GM18507 (cell line): Measurements from ENCODE around the gene GALNT16.

Experiments
- DNase-seq: peaks from one replicate; pipeline ENCODE4 v3.0.0; 2011; ENCODE audit warnings: low read depth; ENCODE audit not compliant: insufficient read length; ENCODE audit errors: extremely low spot score
- FAIRE-seq: peaks from 2 replicates; lab custom pipeline; 2011; peaks lifted over from hg19 to GRCh38; lab: Jason Lieb, UNC

The GALNT16 gene

DNA sequence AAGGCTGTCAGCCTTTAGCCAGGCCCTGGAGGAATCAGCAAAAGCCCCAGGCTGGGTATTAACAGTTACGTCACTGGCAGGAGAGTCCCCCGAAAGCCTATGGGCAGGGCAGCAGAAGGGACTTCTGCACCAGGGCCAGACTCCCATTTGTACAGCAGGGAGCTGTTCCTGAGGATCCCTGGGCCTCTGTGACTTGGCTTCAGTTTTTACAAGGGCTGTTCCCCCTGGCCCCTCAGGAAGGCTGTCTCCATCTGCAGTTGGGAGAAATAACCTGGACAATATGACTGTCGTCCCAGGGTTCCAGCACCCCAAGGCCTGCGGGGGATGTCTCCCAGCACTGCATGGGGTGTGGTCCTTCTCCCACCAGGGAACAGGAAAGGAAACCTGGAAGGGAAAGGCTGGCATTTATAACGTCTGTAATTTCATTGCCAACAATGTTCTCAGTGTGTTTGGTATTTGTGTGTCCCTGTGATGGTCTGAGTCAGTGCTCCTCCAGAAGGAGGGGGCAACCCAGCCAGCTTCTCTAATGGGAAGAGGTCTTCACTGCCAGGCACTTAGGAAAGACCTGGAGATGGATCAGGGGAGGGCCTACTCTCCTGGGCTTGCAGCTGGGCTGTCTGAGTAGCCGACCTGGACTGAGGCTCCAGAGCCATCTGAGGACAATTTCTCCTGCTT lies 95.8 kb downstream of the GALNT16 start:
- DNase-seq (no peak), FAIRE-seq (no peak)

DNA sequence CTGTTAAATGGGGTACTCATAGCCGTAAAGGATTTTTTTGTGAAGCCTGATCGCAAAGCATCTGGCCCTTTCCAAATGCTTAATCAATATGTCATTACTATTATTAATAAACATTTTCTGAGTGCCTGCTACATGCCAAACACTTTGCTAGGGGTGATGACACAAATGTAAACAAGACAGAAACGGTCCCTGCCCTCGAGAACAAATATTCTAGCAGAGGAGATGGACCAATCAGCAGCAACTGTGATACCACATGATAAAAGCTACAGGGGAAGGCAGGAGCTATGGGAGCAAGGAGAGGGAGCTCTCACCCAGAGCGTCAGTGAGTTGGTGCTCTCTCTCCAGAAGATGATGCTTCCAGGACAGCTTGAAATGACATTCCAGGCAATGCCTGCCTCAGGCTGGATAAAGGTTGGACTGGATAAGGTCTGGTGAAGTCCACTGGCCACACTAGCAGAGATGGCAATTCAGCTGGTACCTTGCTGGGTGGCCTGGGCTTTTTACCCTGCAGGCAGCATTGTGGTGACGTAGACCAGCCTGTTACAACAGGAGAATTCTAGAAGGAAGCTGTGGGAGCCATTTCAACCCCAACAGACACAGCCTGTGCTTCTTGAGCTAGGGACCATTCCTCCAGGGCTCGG lies 97.1 kb downstream of the GALNT16 start:
- DNase-seq = no peak
- no peak for FAIRE-seq

DNA sequence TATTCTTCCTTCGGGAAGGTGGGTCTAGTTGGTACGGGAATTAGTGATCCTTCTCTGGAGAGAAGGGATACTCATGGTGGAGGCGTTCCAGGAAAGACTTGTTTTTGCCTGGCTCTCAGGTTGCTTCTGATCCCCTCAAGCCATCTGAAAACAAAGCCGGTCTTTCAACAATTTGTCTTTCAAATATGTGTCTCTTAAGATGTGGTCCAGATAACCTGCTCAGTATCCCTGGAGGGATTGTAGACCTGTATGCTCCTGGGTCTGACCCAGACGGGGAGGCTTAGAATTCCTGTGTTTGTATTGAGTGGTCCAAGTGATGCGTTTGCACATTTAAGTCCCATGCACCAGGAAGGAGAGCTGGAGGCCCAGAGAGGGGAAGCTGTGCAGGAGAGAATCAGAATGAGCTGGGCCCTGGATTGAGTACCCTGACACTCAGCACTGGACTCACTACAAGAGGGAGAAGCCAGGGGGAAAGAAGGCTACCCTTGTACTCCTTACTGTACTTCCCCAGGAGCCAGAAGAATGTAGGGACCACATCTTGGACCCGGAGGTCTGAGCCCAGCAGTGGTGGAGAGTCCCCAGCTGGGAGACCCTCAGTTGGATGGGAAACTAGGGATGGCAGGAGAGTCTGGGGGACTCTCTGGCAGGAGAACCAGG lies 97.7 kb downstream of the GALNT16 start:
- DNase-seq = no peak

DNA sequence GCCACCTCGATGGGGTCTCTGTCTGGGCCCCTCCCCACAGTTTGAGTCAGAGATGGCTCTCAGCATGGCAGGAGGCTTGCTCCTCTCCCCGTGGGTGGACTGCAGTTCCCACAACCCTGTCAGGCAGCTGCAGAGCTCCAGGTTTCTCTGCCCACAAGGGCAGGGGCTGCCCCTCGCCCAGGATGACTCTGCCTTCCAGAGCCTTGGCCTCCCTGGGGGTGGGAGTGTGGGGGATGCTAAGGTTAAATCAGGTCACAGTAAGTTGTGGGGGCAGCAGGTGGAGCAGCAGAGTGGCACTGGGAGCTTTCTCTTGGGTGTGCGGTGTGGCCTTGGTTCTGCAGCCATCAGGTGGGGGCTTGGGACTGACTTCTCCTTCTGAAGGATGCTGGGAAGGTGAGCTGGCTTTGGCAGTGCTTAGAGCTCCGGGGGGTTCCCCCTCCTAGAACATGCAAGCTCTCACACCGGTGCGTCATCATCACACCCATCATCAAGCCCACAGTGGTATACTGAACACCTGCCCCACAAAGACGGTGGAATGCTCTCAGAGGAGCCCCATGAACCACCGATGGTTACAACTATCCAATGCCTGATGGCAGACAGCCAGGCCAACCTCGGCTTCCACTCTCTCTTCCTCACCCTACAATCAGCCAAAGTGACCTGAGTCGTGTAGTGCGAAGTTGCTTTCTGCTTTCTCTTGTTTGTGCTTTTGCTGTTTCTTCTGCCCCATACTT lies 98.4 kb downstream of the GALNT16 start:
- DNase-seq (no peak), FAIRE-seq (no peak)

More for the DNA sequence above, 97.7 kb downstream of the GALNT16 start:
- no peak for FAIRE-seq

DNA sequence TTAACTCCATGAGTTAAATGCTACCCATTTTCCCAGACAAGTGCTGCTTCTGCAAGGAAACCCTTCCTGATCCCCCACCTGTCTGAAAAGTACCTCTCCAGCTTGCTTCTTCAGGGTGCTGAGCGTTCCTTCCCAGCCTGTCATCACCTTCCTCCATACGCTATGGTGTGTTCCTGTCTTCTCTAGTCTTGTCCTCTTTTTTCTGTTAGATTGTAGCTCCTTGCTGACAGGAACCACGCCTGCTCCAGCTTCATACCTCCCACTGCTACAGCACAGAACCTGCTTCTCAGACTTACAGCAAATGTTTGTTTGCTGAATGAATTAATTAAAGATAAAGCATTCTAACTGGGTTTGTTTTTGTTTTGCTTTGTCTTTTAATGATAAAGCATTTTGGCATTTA lies 99.0 kb downstream of the GALNT16 start:
- no peak for FAIRE-seq
- no peak for DNase-seq

DNA sequence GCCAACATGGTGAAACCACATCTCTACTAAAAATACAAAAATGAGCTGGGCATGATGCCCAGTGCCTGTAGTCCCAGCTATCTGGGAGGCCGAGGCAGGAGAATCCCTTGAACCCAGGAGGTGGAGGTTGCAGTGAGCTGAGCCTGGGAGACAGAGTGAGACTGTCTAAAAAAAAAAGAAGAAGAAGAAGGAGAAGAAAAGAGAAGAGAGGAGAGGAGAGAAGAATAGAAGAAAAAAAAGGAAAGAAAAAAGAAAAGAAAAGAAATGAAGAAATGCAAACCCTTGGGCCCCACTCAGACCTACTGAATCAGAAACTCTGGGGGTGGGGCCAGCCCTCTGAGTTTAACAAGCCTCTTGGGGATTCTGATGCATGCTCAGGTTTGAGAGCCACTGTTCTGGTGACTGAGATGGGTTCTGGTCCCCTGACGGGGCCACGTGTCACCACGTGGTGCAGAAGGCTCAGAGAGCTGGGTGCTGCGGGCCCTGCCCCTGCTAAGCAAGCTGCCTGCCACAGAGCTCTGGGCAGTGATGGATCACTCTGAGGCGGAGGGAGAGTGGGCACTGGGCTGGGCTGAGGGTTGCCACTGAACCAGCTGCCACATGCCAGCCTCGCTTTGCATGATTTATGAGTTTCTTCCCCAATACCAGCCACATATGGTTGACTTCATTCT lies 100.6 kb downstream of the GALNT16 start:
- DNase-seq = peak; percentile 18
- peak; percentile 71 for FAIRE-seq

DNA sequence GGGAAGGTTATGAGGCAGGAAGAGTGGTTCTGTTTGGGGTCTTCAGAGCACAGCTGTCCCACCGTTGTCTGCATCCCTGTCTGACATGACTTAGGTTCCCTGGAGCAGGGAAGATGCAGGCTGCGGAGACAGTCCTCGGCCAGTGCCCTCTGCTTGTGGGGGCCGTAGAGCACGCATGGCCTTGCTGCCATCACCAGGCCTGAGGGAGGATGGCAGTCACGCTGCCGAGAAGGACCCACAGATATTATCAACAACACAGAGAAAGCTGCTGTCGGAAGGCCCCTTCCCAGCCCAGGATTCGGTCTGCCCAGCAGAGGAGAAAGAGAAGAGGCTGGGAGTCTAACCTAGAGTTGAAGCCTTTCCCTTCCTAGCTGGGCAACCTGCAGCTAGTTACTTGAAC lies 103.1 kb downstream of the GALNT16 start:
- DNase-seq = no peak
- FAIRE-seq = no peak

DNA sequence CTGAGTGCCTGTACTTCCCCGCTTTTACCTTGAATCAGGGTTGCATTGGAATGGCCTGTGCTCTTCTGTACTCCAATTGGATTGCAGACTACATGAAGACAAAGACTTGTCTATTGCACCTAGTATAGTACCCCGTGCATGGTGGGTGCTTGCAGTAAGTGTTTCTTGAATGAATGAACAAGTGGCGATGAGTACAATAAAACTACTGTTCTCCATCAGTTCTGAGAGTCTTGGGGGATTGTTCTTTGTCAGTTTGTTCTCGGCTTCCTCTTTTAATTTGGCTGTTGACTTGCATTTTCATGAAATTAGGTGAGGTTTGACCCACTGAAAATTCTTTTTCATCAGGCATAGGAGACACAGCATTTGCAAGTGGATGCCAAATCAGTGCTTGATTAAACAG lies 104.0 kb downstream of the GALNT16 start:
- DNase-seq (no peak), FAIRE-seq (no peak)

DNA sequence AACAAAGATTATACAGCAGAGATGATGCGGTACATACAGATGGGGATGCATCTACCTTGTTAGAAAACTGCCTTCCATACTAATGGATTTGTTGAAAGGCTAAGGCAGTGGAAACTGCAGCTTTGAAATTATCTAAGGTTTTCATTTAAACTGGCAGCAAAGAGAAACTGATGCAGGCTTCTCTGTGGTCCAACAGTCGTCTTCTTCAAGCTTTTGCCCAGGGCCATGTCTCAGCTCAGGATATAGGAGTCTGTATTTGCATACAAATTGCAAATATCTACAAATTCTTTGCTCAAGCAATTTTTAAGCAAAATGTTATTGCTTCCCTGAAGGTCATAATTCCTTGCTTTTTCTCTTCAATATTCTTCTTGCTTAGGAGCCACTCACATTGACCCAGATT lies 104.4 kb downstream of the GALNT16 start:
- DNase-seq = no peak
- FAIRE-seq = no peak

DNA sequence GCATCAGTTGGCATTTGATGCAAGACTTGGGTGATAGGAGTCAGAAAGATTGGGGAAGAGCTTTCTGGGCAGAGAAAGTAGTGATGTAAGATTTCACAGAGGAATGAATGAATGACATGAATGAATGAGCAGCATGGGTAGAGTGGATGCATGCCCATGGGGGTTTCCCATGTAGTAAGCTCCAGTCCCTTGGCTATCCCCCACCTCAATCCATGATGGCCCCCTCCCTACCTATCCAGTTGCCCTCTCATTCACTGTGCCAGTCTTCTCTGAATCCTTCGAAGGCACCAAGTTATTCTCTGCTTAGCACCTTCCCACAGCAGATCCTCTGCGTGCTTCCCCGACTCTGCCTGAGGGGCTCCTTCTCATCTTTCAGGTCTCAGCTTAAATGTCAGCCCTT lies 106.1 kb downstream of the GALNT16 start:
- FAIRE-seq = no peak
- no peak for DNase-seq

DNA sequence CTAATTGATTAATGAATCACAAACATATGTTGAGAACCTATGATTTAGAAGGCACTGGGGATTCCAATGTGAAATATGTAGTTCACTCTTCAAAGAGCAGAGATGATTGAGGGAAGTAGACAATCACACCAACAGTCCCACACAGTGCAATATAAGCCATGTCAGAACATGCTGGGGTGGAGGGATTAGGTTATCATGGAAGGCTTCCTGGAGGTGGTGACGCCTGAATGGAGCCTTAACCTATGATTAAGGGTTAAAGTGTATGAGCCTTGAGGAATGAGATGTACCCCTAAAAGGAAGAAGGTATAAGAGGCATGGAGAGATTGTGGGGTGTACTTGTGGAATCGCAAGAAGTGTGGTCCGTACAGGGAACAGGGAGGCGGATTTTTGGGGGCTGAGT lies 106.8 kb downstream of the GALNT16 start:
- DNase-seq (no peak), FAIRE-seq (no peak)

DNA sequence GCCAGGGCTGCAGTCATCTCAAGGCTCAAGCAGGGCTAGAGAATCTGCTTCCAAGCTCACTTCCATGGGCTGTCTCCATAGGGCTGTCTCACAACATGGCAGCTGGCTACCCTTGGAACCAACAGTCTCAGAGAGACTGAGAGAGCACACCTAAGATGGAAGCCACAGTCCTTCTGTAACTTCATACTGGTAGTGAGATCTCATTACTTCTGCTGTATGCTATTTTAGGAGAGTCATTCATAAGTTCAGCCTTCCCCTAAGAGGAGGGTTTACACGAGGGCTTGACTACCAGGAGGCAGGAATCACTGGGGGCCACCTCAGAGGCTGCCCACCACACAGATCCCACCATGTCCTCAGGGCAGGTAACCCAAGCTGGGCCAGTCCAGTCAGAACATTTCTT lies 108.4 kb downstream of the GALNT16 start:
- DNase-seq = no peak
- FAIRE-seq = no peak

DNA sequence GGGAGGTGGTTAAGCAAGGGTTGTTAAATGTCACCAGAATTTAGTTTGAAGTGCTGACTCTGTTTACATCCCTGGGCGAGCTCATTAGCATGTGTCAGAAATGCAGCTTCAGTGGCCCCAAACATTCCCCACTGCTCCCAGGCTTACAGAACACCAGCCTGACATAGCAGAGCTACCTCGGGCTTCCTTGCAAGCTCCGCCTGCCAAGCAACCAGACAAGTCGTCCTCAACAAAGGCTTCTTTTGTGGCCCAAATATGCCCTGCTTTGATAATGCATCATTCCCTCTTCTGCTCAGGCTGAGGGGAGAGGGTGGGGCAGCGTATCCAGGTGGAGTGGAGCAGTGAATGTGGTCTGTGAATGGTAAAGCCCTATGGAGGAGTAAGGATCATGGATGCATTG lies 110.1 kb downstream of the GALNT16 start:
- no peak for DNase-seq
- no peak for FAIRE-seq

DNA sequence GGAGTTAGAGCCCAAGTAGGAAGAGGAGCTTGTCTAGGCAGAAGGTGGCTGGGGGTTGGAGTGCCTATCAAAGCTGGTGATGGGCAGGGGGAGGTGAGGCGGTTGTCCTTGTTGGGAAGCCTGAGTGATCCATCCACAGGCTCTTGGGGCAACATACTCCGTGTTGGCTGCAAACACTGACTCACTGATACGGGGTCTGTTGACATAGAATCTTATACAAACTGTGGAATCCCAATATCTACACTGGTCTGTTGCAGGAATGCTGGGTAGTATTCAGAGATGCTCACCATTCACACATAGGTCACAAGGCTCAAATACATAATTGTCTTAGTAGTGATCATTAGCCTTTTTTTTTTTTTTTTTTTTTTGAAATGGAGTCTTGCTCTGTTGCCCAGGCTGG lies 112.2 kb downstream of the GALNT16 start:
- DNase-seq = no peak

DNA sequence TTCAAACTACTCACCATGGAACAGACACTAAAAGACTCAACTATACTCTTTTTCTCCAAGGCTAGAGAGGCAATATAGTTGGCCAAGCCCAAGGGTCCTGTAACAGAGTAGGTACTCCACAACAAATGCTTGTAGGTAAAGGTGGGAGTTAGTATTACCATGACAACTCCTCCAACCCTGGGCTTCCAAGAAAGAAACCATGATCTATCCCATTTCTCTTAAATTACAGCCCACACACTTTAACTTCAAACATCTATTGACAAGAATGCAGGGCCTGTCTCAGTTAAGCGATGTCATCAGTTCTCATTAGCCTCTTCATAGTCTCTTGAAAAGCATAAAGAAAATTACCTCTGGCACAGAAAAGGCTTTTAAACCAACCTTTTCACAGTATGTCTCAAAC lies 113.1 kb downstream of the GALNT16 start:
- DNase-seq (no peak), FAIRE-seq (no peak)

More for the DNA sequence above, 112.2 kb downstream of the GALNT16 start:
- FAIRE-seq = no peak

DNA sequence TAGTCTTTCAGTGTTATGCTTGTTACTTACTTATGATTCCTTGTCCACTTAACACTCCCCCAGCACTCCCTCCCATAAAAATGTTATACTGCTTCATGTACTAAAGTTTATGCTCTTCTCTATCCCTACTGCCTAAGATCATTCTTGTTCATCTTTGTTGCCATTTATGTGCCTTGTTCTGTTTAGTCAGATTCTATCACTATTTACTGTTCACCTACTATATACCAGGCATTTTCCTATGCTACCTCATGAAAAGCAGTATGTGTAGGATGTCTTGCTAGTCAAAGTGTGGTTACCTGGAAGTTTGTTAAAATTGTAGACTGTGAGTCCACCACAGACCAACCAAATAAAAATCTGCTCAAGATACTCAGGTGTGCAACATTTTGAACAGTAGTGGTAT lies 114.3 kb downstream of the GALNT16 start:
- DNase-seq (no peak), FAIRE-seq (no peak)

DNA sequence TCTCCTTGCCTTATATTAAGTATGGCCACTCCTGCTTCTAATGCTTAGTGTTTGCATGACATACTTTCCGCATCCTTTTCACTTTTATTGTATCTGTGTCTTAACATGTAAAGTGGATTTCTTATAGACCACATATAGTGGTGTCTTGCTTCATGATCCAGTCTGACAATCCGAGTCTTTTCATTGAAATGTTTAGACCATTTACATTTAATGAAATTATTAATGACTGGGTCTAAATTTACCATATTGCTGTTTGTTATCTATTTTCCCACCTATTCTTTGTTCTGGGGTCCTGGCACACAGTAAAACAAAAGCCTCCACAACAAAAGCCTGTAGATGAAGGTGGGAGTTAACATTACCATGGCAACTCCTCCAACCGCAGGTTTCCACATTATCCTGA lies 115.2 kb downstream of the GALNT16 start:
- DNase-seq (no peak), FAIRE-seq (no peak)

DNA sequence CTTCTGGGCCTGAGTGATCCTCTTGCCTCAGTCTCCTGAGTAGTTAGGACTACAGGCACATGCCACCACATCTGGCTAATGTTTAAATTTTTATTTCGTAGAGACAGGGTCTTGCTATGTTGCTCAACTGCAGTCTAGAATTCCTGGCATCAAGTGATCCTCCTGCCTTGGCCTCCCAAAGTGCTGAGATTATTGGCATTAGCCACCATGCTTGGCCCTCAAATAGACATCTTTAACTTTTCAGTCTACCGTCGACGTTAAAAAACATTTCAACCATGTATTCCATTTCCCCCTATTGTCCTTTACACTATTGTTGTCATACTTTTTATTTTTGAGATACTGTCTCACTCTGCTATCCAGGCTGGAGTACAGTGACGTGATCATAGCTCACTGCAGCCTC lies 115.8 kb downstream of the GALNT16 start:
- FAIRE-seq (no peak), DNase-seq (no peak)

DNA sequence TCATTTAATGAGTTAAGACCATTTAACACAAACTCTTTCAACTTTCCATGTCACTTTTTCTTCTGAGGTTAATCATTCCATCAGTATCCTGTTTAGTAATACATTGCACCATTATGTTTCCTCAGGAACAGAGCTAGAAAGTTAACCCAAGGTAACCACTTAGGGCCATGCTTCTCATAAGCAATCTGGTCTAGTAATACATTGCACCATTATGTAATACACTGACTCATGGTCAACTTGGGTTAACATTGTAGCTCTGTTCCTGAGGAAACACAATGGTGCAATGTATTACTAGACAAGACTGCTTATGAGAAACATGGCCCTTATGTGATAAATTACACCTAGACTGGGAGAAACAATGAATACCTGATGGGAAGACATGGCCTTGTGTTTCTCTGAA lies 116.5 kb downstream of the GALNT16 start:
- no peak for DNase-seq
- FAIRE-seq = no peak

DNA sequence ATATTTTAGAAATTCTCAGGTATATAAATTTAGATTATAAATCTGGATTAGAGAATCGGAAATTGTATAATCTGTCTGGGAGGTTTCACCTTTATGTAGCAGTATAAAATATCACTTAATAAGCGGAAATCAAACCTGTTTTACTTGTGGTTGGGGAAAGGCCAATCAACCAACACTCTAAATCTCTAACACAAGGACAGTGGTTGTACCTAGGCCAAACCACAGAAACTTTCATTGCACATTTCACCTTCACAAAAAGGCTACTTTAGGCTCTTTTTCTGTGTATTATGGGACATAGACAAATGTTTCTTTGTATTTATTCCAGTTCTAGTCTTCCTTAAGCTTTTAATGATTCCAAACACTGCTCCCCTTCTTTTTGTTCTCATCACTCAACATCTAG lies 118.3 kb downstream of the GALNT16 start:
- DNase-seq = no peak
- no peak for FAIRE-seq
